ENCODE data around the gene ZNF766.

DNA sequence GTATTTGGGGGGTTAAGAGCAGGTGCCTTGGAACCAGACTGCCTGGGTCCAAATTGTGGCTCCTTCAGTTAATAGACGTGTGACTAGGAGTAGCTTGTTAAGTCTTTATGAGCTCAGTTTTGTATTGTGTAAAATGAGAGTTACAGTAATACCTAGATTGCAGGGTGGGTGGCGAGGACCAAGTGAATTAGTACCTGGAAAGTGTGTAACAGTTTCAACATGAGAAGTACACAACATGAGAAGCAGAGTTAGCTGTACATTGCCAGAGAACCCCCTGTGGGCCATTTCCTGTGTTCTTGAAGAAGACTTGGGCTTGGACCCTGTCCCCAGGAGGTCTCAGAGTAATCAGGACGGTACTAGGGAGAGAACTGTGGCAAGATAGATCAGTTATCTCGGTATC, 42.7 kb upstream of the ZNF766 start:
- TF ChIP-seq, protein P1, sequence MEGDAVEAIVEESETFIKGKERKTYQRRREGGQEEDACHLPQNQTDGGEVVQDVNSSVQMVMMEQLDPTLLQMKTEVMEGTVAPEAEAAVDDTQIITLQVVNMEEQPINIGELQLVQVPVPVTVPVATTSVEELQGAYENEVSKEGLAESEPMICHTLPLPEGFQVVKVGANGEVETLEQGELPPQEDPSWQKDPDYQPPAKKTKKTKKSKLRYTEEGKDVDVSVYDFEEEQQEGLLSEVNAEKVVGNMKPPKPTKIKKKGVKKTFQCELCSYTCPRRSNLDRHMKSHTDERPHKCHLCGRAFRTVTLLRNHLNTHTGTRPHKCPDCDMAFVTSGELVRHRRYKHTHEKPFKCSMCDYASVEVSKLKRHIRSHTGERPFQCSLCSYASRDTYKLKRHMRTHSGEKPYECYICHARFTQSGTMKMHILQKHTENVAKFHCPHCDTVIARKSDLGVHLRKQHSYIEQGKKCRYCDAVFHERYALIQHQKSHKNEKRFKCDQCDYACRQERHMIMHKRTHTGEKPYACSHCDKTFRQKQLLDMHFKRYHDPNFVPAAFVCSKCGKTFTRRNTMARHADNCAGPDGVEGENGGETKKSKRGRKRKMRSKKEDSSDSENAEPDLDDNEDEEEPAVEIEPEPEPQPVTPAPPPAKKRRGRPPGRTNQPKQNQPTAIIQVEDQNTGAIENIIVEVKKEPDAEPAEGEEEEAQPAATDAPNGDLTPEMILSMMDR (IDR thresholded peaks at IDR 0.05; ENCODE audit: low read depth, low read length, poor library complexity, severe bottlenecking), result no peak
- no peak for TF ChIP-seq EZH2phosphoT487 (IDR thresholded peaks at IDR 0.05; ENCODE audit: borderline replicate concordance, low read length)
